Suprapubic skin (tissue), 3 donors: Measurements from ENCODE around the gene CST4.

Source experiments
- EP300 ChIP-seq: sonication (generic); formaldehyde crosslinking; IDR thresholded peaks from one replicate; pipeline ENCODE4 v1.6.1; 2017; ENCODE audit warnings: antibody characterized with exemption
- POLR2A ChIP-seq, 2 donors: fragments of 450-650 bp; IDR thresholded peaks; one replicate each; pipeline ENCODE4 v1.6.1; 2017; ENCODE audit warnings: antibody characterized with exemption in 2 of 2, mild to moderate bottlenecking in 2 of 2, moderate library complexity in 2 of 2
- TF ChIP-seq, protein P1 (sequence below), 2 donors: fragments of 200-600 bp in 1 of 2; fragments of 450-650 bp in 1 of 2; sonication (generic) in 1 of 2; IDR thresholded peaks; one replicate each; pipeline ENCODE4 v1.5.1; 2016 to 2019; ENCODE audit warnings: antibody characterized with exemption in 2 of 2, mild to moderate bottlenecking in 1 of 2, moderate library complexity in 1 of 2

GRCh38 chr20:23661002-23661429 lies 27.8 kb downstream of the CST4 start:
- TF ChIP-seq, protein P1, sequence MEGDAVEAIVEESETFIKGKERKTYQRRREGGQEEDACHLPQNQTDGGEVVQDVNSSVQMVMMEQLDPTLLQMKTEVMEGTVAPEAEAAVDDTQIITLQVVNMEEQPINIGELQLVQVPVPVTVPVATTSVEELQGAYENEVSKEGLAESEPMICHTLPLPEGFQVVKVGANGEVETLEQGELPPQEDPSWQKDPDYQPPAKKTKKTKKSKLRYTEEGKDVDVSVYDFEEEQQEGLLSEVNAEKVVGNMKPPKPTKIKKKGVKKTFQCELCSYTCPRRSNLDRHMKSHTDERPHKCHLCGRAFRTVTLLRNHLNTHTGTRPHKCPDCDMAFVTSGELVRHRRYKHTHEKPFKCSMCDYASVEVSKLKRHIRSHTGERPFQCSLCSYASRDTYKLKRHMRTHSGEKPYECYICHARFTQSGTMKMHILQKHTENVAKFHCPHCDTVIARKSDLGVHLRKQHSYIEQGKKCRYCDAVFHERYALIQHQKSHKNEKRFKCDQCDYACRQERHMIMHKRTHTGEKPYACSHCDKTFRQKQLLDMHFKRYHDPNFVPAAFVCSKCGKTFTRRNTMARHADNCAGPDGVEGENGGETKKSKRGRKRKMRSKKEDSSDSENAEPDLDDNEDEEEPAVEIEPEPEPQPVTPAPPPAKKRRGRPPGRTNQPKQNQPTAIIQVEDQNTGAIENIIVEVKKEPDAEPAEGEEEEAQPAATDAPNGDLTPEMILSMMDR (IDR thresholded peaks at IDR 0.05) = no peak
- TF ChIP-seq EP300 (no peak), POLR2A (IDR thresholded peaks at IDR 0.05) (no peak)
